SHP77 (cell line): ENCODE results near the gene DGKQ.
"Not testable (repeated sequence)": the region's sequence is repeated elsewhere in the genome, so short reads cannot be mapped to it uniquely, and the experiment has no call there.

Experiments
- DNase-seq, 2 experiments: peaks; one replicate each; lab custom pipeline; 2025; lab: John Stamatoyannopoulos, UW

Gene DGKQ

GRCh38 chr4:948101-948935, 25.1 kb downstream of the DGKQ start:
- no peak for DNase-seq

GRCh38 chr4:947491-947971, 25.8 kb downstream of the DGKQ start:
- no peak for DNase-seq

- DNase-seq, result no peak
Observed at GRCh38 chr4:946517-947471, 26.6 kb downstream of the DGKQ start.

- no peak for DNase-seq
Observed at GRCh38 chr4:946103-946450, 27.3 kb downstream of the DGKQ start.

GRCh38 chr4:945274-946102, 27.9 kb downstream of the DGKQ start:
- DNase-seq, result no peak

GRCh38 chr4:939508-939907, 33.9 kb downstream of the DGKQ start:
- not testable (repeated sequence) for DNase-seq

- no peak for DNase-seq
Observed at GRCh38 chr4:932713-933070, 40.7 kb downstream of the DGKQ start.

GRCh38 chr4:931960-932712, 41.2 kb downstream of the DGKQ start, which contains the start of the genes GAK and TMEM175:
Gene GAK (minus strand): TSS chr4:932316. CDS start chr4:932187, 129 bp downstream.
Gene TMEM175 (plus strand): TSS chr4:932460. CDS start chr4:947740, 15,280 bp downstream.
- DNase-seq, result peak; percentile 68 to 71

GRCh38 chr4:931194-931959, 42.0 kb downstream of the DGKQ start:
- DNase-seq, result no peak

- no peak for DNase-seq
Observed at GRCh38 chr4:930827-931193, 42.6 kb downstream of the DGKQ start.

- no peak for DNase-seq
Observed at GRCh38 chr4:930028-930551, 43.3 kb downstream of the DGKQ start.

- no peak for DNase-seq
Observed at GRCh38 chr4:929096-929765, 44.1 kb downstream of the DGKQ start.

GRCh38 chr4:927566-927965, 45.8 kb downstream of the DGKQ start:
- DNase-seq, result not testable (repeated sequence)

GRCh38 chr4:926538-926937, 46.8 kb downstream of the DGKQ start:
- no peak for DNase-seq

- no peak for DNase-seq
Observed at GRCh38 chr4:925771-926500, 47.4 kb downstream of the DGKQ start.

GRCh38 chr4:925171-925570, 48.2 kb downstream of the DGKQ start:
- DNase-seq, result no peak

GRCh38 chr4:924107-925096, 49.0 kb downstream of the DGKQ start:
- no peak for DNase-seq
